Activated CD4-positive, CD25-positive, alpha-beta regulatory T cell treated with anti-CD3 and anti-CD28 coated beads, Interleukin-2, amount 50 U/mL, for 16 hours (primary cell): ENCODE data around the gene ZYG11A.
A peak's percentile ranks its signal among the peaks of the same experiment; 100 is the strongest.

Experiments
- DNase-seq: peaks from one replicate; pipeline ENCODE4 v3.0.0-alpha.2; 2020; ENCODE audit warnings: low read depth, low spot score

ZYG11A gene

DNA sequence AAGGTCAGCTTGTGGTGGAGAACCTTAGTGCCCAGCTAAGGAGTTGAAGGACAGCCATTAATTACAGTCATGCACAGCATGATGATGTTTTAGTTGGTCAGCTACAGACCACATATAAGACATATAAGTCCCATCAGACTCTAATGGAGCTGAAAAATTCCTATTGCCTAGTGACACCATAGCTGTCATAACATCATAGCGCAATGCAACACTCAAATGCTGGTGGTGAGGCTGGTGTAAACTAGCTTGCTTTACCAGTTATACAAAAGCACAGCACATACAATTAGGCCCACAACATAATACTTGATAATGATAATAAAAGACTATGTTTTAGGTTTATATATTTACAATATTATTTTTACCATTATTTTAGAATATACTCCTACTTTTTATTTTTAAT lies 75.0 kb downstream of the ZYG11A start:
- no peak for DNase-seq

DNA sequence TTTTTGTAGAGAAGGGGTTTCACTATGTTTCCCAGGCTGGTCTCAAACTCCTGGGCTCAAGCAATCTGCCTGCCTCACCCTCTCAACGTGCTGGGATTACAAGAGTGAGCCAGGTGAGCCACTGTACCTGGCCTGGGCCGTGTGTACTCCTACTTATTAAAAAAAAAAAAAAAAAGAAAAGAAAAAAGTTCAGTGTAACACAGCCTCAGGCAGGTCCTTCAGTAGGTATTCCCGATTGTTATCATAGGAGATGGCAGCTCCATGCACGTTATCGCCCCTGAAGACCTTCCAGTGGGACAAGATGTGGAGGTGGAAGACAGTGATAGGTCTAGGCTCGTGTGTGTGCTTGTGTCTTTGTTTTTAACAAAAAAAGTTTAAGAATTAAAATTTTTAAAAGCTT lies 75.6 kb downstream of the ZYG11A start:
- no peak for DNase-seq

GRCh38 chr1:52919051-52919722 lies 76.6 kb downstream of the ZYG11A start:
- no peak for DNase-seq

- no peak for DNase-seq
These were observed 77.3 kb downstream of the ZYG11A start for GRCh38 chr1:52919723-52920483.

DNA sequence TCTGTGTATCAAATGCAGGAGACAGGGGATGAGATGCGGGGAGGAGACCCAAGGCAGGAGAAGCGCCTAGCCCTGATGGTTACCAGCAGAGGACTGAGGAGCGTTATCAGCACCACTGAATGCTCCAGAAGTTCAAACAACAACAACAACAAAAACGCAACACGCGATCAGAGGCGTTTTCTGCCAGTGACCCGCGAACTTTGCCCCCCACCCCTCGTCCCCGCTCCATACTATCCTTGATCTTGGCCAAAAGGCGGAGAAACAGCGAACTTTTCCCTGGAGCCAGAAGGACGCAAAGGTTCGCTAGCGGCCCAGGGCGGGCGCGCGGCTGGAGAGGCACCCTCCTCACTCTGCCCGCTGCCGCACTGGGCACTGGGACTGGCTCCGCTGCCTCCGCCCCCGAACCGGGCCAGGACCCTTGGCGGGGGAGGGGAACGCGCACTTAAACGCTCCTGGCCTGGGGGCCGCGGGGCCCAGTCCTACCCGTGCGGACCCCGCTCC lies 78.3 kb downstream of the ZYG11A start:
- no peak for DNase-seq

DNA sequence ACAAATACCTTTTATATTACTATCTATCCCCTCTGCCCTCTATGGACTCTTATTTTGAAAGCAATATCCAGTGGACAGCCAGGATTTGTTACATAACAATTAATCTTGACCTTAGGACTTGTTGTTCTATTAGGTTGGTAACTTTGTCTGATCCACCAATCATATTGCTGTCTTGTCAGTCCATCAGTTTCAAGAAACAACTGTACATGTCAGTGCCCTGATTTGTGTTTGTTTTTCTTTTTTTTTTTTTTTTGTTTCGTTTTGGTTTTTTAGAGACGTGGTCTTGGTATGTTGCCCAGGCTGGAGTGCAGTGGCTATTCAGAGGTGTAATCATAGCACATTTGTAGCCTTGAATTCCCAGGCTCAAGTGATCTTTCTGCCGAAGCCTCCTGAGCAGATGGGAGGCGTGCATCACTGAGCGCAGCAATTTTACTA lies 83.0 kb downstream of the ZYG11A start:
- DNase-seq, result no peak

DNA sequence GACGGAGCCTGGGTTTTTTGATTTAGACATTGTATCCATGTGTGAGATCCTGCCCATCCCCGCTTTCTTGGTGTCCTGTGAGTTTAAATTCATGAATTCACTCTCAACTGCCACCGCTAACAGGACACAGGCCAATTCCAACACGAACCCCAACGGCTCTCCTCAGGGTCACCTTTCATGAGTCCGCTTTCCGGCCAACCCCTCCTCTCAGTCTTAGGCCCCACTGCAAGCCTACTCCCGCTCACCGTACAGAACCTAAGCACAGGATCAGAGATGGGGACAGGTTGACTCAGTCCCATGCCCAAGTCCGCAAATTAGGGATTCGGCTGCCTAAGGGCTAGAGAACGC lies 84.3 kb downstream of the ZYG11A start:
- no peak for DNase-seq

DNA sequence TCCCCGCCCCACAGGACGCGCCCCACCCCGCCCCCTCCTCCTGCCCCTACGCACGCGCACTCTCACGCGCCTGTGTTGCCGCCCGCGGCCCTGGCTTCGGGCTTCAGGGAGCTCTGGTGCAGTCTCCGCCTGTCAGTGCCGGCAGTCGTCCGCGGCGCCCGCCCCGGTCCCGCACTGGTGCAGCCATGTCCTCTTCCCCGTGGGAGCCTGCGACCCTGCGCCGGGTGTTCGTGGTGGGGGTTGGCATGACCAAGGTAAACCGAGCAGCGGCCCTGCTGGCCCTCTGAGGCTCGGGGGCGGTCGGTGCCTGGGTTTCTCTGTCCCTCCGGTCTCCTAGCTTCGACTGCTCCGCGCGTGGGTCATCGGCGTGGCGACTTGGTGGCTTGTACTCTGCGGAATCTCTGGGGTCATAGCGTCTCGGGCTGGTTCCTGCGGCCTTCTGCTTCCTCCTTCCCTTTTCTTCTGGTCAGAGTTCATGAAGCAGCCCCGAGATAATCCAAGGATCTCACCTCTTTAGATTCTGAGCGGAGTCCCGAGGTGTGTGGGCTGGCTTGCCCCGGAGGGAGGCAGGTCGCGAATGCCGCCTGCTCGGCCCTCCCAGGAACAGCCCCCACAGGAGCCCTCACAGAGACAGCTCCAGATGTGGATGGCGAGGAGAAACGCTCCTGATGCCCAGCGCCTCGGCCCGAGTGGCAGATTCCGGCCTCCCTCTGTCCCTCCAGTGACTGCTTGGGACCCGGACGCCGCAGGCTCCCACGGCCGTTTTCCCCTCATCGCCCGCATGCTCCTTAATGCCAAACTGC lies 84.9 kb downstream of the ZYG11A start, which contains the start of gene SCP2:
SCP2 (plus strand) TSS at position 65 of the 803 bp plus-strand sequence; CDS start at position 186, 121 bp downstream.
- DNase-seq, result peak; percentile 47

- no peak for DNase-seq
These were observed 85.5 kb downstream of the ZYG11A start for GRCh38 chr1:52928015-52928404.

GRCh38 chr1:52929019-52929418 lies 86.5 kb downstream of the ZYG11A start:
- no peak for DNase-seq

GRCh38 chr1:52937433-52938182 lies 95.0 kb downstream of the ZYG11A start:
- DNase-seq, result no peak

GRCh38 chr1:52938183-52938451 lies 95.6 kb downstream of the ZYG11A start:
- no peak for DNase-seq

- DNase-seq, result no peak
These were observed 101.4 kb downstream of the ZYG11A start for GRCh38 chr1:52943876-52944416.

- DNase-seq, result no peak
These were observed 102.0 kb downstream of the ZYG11A start for GRCh38 chr1:52944566-52944965.
